ENCODE data around the gene SCGB3A2.

The SCGB3A2 gene

DNA sequence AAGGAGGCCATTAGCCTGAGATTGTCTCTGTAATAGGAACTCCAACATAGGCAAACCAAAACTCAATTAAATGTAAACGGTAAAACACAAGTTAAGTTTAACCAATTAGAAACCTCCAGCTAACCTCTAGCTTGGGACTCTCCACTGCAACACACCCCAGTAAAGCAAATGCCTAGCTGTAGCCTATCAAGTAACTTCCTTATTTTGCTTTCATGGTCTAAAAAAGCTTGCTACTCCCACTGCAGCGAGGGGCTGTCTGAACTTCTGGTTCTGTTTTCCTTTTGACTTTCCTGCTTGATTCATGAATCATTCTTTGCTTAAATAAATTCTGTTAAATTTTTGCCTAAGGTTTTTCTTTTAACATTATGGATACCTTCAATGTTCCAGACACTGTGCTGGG lies 52.3 kb downstream of the SCGB3A2 start:
- H2AFZ ChIP-seq (ENCODE audit: low read length, unreplicated experiment), result no peak overlapping the region
- no peaks in the 10 kb centered on the region for H3K79me2 ChIP-seq (ENCODE audit: control insufficient read depth, insufficient read depth, low read length, unreplicated experiment)
- no peaks in the 10 kb centered on the region for H3K27me3 ChIP-seq (ENCODE audit: insufficient read depth, low read length)
- H3K36me3 ChIP-seq (ENCODE audit: insufficient read depth, low read length), result no peaks in the 10 kb centered on the region
- no peak overlapping the region for H3K4me3 ChIP-seq (ENCODE audit: low read depth, low read length)
- H3K4me1 ChIP-seq (ENCODE audit: control insufficient read depth, insufficient read depth, low read length, unreplicated experiment), result no peaks in the 10 kb centered on the region
- H3K27ac ChIP-seq (ENCODE audit: low read depth, low read length), result no peak overlapping the region

Measured in ACC112 (cell line).